Keratinocyte (primary cell): ENCODE measurements around the gene OR2T35.
"Not testable (repeated sequence)": the region's sequence is repeated elsewhere in the genome, so short reads cannot be mapped to it uniquely, and the experiment has no call there.

Experiments used
- EZH2 ChIP-seq: IDR thresholded peaks from one replicate; pipeline ENCODE4 v1.6.1; 2012; ENCODE audit warnings: inconsistent platforms, mild to moderate bottlenecking, low read length, moderate library complexity
- TF ChIP-seq, protein P1 (sequence below), 3 experiments: IDR thresholded peaks in 1 of 3; conservative IDR thresholded peaks in 1 of 3; optimal IDR thresholded peaks in 1 of 3; 2 replicates in 2 of 3; 3 replicates in 1 of 3; pipeline versions ENCODE3 to v1.5.1; 2011; ENCODE audit warnings: low read length in 3 of 3, mild to moderate bottlenecking in 3 of 3, moderate library complexity in 2 of 3, control low read depth in 1 of 3, inconsistent platforms in 1 of 3; ENCODE audit not compliant: insufficient read depth in 2 of 3; ENCODE audit errors: extremely low read depth in 1 of 3

DNA sequence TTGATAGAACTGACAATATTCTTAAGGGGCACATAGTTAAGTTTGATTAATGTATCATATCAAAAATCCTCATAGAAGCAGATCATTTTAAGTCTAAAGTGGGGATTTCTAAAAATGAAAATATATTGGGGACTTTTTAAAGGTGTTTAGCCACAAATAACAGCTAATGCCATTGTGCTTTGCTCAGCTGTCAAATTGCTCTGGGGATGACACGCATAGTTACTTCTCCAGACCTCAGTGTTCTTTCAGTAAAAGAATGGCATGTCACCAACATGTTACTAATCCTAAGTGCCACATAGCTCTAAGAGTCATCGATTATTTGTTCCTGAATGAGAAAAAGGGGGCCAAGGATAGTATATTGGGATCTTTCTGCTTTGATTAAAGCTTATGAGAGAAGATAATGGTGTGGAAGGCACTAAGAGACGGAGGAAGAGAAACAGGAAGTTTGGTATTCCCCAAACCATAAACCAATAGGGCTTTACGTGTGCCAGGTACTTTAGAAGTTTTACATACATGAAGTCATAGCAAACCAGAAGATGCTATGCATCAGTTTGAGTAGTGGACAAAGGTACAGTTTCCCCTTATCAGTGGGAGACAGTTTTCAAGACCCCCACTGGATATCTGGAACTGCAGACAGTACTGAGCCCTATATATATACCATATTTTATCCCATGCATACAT is 2.0 kb downstream of the OR2T35 start:
- TF ChIP-seq, protein P1, sequence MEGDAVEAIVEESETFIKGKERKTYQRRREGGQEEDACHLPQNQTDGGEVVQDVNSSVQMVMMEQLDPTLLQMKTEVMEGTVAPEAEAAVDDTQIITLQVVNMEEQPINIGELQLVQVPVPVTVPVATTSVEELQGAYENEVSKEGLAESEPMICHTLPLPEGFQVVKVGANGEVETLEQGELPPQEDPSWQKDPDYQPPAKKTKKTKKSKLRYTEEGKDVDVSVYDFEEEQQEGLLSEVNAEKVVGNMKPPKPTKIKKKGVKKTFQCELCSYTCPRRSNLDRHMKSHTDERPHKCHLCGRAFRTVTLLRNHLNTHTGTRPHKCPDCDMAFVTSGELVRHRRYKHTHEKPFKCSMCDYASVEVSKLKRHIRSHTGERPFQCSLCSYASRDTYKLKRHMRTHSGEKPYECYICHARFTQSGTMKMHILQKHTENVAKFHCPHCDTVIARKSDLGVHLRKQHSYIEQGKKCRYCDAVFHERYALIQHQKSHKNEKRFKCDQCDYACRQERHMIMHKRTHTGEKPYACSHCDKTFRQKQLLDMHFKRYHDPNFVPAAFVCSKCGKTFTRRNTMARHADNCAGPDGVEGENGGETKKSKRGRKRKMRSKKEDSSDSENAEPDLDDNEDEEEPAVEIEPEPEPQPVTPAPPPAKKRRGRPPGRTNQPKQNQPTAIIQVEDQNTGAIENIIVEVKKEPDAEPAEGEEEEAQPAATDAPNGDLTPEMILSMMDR (optimal IDR thresholded peaks at IDR 0.05 in 1 of 3, IDR thresholded peaks at IDR 0.05 in 1 of 3, conservative IDR thresholded peaks at IDR 0.05 in 1 of 3; ENCODE audit: extremely low read depth in 1 of 3, insufficient read depth in 2 of 3, low read length in 3 of 3): not testable (repeated sequence)
- TF ChIP-seq EZH2: not testable (repeated sequence)
